SK-MEL-5 (cell line): Measurements from ENCODE around the gene UBTD1. TPM values are rescaled to one million over a fixed set of nuclear protein-coding genes. Genes with fewer than 3 reads are reported as not detected.
A peak's percentile ranks its signal among the peaks of the same experiment; 100 is the strongest.
"Not testable (repeated sequence)": the region's sequence is repeated elsewhere in the genome, so short reads cannot be mapped to it uniquely, and the experiment has no call there.

ENCODE experiments used
- DNase-seq: peaks from one replicate; pipeline ENCODE4 v3.0.0-alpha.2; 2016; ENCODE audit warnings: low read depth, low spot score
- in situ Hi-C: cut with HindIII; loops from 2 replicates; pipeline ENCODE4 v1.10.0; 2016; ENCODE audit warnings: low sequenced_read_pairs, high pct_unique_total_duplicates, low pct_unique_long_range_greater_than_20kb
- total RNA-seq: library from RNA; depleted of rRNA; stranded (reverse); fragments of >200 nt; shearing (Covaris generic); gene quantifications from 2 replicates; pipeline ENCODE4 v1.2.3, GENCODE V29; 2014

Gene UBTD1
- total RNA-seq, 1 experiment from 2014 or later: 12.7 TPM

- in situ Hi-C loops: no loop called here
- DNase-seq: no peak
Observed at GRCh38 chr10:97522937-97523336, 24.2 kb downstream of the UBTD1 start.

DNA sequence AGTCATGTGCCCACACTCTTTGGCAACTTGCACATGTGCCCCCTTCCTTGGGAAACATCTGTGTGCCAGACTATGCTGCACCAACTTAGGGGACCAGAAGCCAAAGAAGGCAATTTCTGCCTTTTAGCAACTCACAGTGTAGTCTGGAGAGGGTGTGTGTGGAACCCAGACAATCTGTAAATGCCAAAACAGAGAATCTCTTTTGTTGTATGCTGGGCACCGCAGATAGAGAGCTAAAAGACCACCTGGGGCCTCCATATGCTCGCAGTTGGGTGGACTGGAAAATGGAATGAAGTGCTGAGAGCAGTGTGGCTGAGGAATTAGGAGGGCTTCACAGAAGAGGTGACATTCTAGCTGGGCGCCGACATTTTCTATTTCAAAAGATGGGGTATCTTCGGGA is 26.4 kb downstream of the UBTD1 start:
- in situ Hi-C loops: no loop called here
- no peak for DNase-seq

GRCh38 chr10:97525683-97526110 is 27.0 kb downstream of the UBTD1 start:
- in situ Hi-C loops: no loop called here
- DNase-seq: no peak

- in situ Hi-C loops, DNase-seq: not testable (repeated sequence)
Observed at GRCh38 chr10:97528876-97529275, 30.2 kb downstream of the UBTD1 start.

- DNase-seq: no peak
- in situ Hi-C loops: no loop called here
Observed at GRCh38 chr10:97529685-97530465, 31.2 kb downstream of the UBTD1 start.

- in situ Hi-C loops: no loop called here
- DNase-seq: no peak
Observed at GRCh38 chr10:97531401-97531986, 32.8 kb downstream of the UBTD1 start.

DNA sequence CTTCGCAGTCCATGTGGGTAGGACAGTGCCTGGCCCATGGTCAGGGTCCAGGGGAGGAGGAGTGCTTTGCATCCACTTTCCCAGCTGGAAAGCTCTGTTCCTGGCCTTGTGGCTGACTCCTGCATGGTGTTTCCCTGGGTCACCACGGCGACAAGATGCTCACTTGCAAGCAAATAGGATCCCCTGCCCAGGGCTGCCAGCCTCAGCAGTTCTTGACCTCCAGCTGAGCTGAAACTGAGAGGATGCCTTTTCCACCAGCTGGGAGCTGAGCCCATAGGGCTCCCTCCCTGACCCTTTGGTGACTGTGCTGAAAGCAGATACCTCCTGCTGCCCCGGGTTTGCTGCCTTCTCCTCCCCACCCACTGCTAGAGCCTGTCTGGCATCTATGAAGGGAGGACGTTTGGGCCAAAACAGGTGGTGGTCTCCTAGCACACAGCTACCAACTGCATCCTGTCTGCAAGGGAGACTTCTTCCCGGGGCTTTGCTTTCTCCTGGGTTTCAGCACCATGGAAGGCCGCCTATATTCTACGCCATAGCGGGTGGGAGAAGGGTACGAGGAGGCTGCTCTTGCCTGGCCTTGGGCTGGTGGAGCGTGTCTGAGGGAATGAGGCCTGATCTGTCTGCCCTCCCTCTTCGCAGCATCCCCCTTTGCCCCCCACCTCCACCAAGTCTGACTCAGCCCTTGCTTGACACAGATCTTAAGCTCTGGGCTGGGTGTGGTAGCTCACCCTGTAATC is 34.4 kb downstream of the UBTD1 start:
- DNase-seq: no peak
- in situ Hi-C loops: no loop called here

- DNase-seq: no peak
- in situ Hi-C loops: no loop called here
Observed at GRCh38 chr10:97533888-97534287, 35.2 kb downstream of the UBTD1 start.

GRCh38 chr10:97534746-97535367 is 36.1 kb downstream of the UBTD1 start:
- in situ Hi-C loops: no loop called here
- DNase-seq: peak; percentile 66

DNA sequence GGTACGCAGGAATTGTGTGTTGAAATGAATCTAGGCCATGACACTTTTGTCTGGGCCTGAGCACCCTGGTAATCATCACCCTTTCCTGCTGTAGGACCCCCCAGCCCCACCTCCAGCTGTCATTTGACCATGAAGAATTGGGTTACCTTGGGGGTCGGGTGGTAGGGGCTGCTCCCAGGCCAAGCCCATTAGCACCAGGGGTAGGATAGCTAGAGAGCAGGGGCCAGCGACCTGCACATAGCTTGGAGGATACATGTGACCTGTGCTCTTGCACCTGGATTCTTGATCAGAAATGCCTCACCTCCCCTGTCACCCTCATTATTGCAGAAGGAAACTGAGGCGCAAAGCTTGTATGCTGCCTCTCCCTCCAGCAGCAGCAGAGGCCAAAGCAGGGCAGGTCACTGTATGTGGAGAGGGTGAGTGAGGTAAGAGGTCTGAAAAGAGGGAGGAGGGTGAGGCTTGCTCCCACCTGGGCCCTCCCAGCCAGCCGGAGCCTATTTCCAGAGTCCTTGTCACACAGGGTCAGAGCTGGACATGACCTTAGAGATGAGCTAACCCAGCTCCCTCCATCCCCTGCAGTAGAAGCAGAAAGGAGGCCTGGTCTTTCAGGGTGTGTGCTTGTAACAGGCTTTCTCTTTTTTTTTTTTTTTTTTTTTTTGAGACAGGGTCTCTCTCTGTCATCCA is 38.6 kb downstream of the UBTD1 start:
- in situ Hi-C loops: no loop called here
- DNase-seq: no peak

DNA sequence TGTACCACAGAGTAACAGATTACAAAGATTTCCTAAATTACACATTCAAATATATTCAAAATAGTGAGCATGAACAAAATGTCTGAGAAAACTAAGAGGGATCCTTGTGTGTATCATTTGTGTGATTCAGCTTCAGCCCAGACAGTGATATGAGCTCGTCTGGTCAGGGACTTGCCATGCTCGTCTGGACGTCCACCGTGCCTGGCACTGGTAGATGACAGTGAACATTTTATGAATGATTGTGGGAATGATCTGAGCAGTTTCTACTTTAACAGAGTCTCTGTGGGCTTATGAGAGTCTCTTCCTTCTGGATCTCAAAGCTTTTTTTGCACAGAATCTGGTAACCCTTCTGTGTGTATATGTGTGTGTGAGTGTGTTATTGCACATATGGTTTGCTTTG is 39.7 kb downstream of the UBTD1 start:
- in situ Hi-C loops: no loop called here
- DNase-seq: no peak

DNA sequence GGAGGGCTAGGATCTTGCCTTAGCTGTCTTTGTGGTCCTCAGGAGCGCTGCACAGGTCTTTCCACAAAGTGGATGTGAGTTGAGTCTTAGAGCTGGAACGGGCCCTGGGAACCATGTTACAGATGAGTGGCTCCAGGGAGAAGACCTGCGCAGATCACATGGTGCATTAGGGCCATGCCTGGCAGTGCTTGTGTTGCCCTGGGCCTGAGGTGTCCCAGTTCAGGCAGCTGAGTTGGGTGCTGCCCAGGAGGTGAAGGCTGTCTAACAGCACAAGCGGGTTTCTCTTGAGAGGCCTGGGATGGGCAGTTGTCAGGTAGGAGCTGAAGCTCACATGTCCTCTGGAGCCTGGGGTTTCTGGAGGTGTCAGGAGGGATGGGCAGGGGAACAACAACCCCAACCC is 40.1 kb downstream of the UBTD1 start:
- no peak for DNase-seq
- in situ Hi-C loops: no loop called here

DNA sequence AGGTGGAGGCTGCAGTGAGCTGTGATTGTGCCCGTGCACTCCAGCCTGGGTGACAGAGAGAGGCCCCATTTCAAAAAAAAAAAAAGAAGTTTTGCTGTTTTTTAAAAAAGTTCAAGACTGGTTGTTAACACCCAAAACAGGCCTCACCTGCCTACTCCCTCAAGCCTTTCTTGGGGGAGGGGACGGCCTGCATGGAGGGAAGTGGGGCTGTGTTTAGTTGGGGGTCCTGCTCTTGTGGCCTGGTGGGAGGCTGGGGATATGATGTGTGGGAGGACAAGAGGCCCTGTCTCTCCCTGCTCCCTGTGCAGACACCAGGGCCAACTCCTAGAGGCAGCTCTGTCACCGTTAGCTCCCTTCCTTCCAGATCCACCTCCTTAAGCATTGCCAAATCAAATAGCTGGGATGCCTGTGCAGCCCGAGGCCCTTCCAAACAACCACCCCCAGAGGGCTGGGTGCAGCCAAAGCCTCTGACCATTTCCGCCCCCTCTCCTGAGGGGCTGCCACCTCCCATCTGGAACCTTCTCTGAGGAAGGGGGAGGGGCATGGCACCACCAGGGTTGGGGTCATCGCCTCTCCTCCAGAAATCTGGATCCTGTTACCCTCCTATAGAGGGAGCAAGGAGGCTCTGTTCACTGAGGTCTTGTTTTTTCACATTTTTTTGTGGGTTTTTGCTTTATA is 40.9 kb downstream of the UBTD1 start:
- in situ Hi-C loops: no loop called here
- DNase-seq: no peak

- in situ Hi-C loops: no loop called here
- no peak for DNase-seq
Observed at GRCh38 chr10:97540669-97541500, 42.2 kb downstream of the UBTD1 start.

DNA sequence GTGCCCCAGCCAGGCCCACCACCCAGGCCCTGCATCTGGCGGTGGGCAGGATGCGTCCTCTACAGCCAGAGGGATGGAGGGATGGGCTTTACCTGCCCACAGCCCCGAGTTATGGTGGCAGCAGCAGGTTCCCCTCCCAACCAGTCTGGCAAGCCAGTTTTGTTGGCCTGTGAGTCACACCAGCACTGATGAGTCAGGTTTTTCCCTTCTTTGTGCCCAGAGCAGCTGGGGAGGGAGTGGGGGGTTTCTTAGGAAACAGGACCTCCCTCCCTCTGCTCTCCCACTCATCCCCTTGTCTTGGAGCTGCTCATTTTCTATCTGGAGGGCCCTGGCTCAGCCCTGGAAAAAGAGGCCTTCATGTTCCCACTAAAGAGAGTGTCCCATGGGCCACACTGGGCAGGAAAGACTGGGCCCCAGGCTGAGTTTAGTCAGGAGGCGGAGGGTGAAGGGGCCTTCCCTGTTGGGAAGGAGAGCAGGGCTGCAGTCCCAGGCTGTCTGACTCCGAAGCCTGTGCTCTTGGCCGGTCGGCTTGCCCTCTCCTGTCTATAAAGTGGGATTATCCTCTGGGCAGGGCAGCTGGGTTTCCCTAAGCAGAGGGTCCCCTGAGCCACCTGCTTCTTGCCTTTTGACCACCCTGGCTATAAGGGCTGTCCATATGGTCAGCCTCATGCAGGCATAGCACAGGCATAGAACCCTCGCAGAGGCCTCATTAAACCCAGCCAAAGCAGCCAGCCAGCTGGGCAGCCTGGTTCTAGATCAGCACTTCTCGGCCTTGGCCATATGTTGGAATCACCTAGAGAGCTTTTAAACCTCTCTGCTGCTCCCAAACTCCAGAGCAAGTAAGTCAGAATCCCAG is 43.7 kb downstream of the UBTD1 start:
- DNase-seq: peak; percentile 27
- in situ Hi-C loops: no loop called here
